Endothelial cell (in vitro differentiated cells): ENCODE results near the gene NTNG2. TPM values are rescaled to one million over a fixed set of nuclear protein-coding genes. Genes with fewer than 3 reads are reported as not detected.

Source experiments
- DNase-seq: peaks from one replicate; pipeline ENCODE4 v3.0.0; 2021; ENCODE audit warnings: low spot score
- H3K27ac Mint-ChIP-seq: one replicate; pipeline ENCODE4 v1.8.0; 2021; ENCODE audit warnings: mixed read lengths, inconsistent platforms; ENCODE audit not compliant: unreplicated experiment
- H3K27me3 Mint-ChIP-seq: one replicate; pipeline ENCODE4 v1.8.0; 2021; ENCODE audit warnings: mild to moderate bottlenecking, moderate library complexity, mixed read lengths, inconsistent platforms; ENCODE audit not compliant: unreplicated experiment
- H3K36me3 Mint-ChIP-seq: one replicate; pipeline ENCODE4 v1.8.0; 2021; ENCODE audit warnings: mild to moderate bottlenecking, low read depth, mixed read lengths, inconsistent platforms; ENCODE audit not compliant: unreplicated experiment
- H3K4me1 Mint-ChIP-seq: one replicate; pipeline ENCODE4 v1.8.0; 2021; ENCODE audit warnings: mild to moderate bottlenecking, mixed read lengths, inconsistent platforms; ENCODE audit not compliant: unreplicated experiment
- H3K4me3 Mint-ChIP-seq: one replicate; pipeline ENCODE4 v1.8.0; 2021; ENCODE audit warnings: mild to moderate bottlenecking, mixed read lengths, inconsistent platforms; ENCODE audit not compliant: unreplicated experiment
- H3K9me3 Mint-ChIP-seq: one replicate; pipeline ENCODE4 v1.8.0; 2021; ENCODE audit warnings: mixed read lengths, inconsistent platforms; ENCODE audit not compliant: unreplicated experiment
- CTCF ChIP-seq: fragments of 200-600 bp; sonication (generic); IDR thresholded peaks from one replicate; pipeline ENCODE4 v1.5.0; 2021; ENCODE audit warnings: antibody characterized with exemption; ENCODE audit not compliant: unreplicated experiment
- total RNA-seq: library from RNA; stranded (reverse); fragmentation: NEBNext Ultra II Directional; extraction: Animal tissue kit (Norgen Biotek cat#: 25700); gene quantifications from one replicate; pipeline ENCODE4 v1.2.1, GENCODE V29; 2021; ENCODE audit not compliant: unreplicated experiment

The NTNG2 gene
- total RNA-seq, 1 donor from 2014 or later = 0.38 TPM

GRCh38 chr9:132184124-132184523 lies 22.3 kb downstream of the NTNG2 start:
- TF ChIP-seq CTCF = no peak
- H3K27ac Mint-ChIP-seq = no peak overlapping the region
- H3K27me3 Mint-ChIP-seq = peaks cover 9% of the 10 kb centered on the region
- DNase-seq = no peak
- no peak overlapping the region for H3K4me3 Mint-ChIP-seq
- no peaks in the 10 kb centered on the region for H3K36me3 Mint-ChIP-seq
- peaks cover 14% of the 10 kb centered on the region for H3K4me1 Mint-ChIP-seq
- no peaks in the 10 kb centered on the region for H3K9me3 Mint-ChIP-seq

GRCh38 chr9:132185073-132186009 lies 23.5 kb downstream of the NTNG2 start:
- H3K4me1 Mint-ChIP-seq = peaks cover 14% of the 10 kb centered on the region

DNA sequence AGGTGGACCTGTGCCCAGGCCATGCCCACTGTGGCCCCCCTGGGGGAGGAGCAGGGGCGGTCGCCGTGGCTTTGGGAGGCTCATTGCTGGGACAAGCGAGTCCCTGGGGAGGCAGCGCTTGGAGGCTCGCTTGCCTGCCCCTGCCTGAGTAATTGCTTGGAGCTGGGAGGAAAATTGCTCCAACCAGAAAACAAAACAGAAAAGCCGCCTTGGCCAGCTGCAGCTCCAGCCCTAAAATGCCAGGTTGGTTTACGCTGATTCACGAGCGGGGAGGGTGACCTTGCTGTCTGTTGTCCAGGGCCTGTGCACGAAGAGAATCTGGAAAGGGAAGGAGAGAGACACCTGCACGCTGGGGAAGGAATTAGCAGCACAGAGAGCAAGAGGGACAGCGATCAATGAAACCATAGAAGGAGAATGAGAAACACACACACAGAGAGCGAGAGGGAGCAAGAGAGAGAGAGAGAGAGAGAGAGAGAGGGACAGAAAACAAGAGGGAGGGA lies 25.3 kb downstream of the NTNG2 start:
- no peak for DNase-seq
- no peak overlapping the region for H3K27ac Mint-ChIP-seq
- H3K36me3 Mint-ChIP-seq = no peaks in the 10 kb centered on the region
- TF ChIP-seq CTCF = no peak
- no peak overlapping the region for H3K4me3 Mint-ChIP-seq
- H3K4me1 Mint-ChIP-seq = peaks cover 14% of the 10 kb centered on the region
- no peaks in the 10 kb centered on the region for H3K9me3 Mint-ChIP-seq
- H3K27me3 Mint-ChIP-seq = peaks cover 7% of the 10 kb centered on the region

More at GRCh38 chr9:132185073-132186009, 23.5 kb downstream of the NTNG2 start:
- H3K27me3 Mint-ChIP-seq = peaks cover 9% of the 10 kb centered on the region
- TF ChIP-seq CTCF = no peak
- peak overlapping the region; percentile 54 for H3K4me3 Mint-ChIP-seq
- H3K36me3 Mint-ChIP-seq = no peaks in the 10 kb centered on the region
- no peak for DNase-seq
- H3K9me3 Mint-ChIP-seq = no peaks in the 10 kb centered on the region
- H3K27ac Mint-ChIP-seq = peak overlapping the region; percentile 58

GRCh38 chr9:132190966-132191365 lies 29.1 kb downstream of the NTNG2 start:
- Mint-ChIP-seq H3K9me3 (no peaks in the 10 kb centered on the region), H3K27me3 (peaks cover 3% of the 10 kb centered on the region), H3K27ac (no peak overlapping the region), H3K36me3 (no peaks in the 10 kb centered on the region), H3K4me3 (no peak overlapping the region), H3K4me1 (peaks cover 14% of the 10 kb centered on the region)
- no peak for DNase-seq
- no peak for TF ChIP-seq CTCF

- H3K4me3 Mint-ChIP-seq = peak overlapping the region; percentile 21
These were observed 30.9 kb downstream of the NTNG2 start for GRCh38 chr9:132192728-132193127.

More at GRCh38 chr9:132192728-132193127, 30.9 kb downstream of the NTNG2 start:
- Mint-ChIP-seq H3K27ac (no peak overlapping the region), H3K27me3 (no peaks in the 10 kb centered on the region), H3K36me3 (no peaks in the 10 kb centered on the region), H3K9me3 (no peaks in the 10 kb centered on the region), H3K4me1 (peaks cover 8% of the 10 kb centered on the region)
- no peak for DNase-seq
- no peak for TF ChIP-seq CTCF
